CD4-positive, alpha-beta memory T cell (primary cell): Measurements from ENCODE around the gene UBE2J1. TPM values are rescaled to one million over a fixed set of nuclear protein-coding genes. Genes with fewer than 3 reads are reported as not detected.

Experiments used
- CTCF ChIA-PET: fragments of 350-600 bp; sonication (Branson Sonifier 250); formaldehyde crosslinking; loops from one replicate; lab custom pipeline; 2021; ENCODE audit warnings: inconsistent platforms; ENCODE audit not compliant: partially characterized antibody; lab: Charles Lee
- POLR2A ChIA-PET: fragments of 350-600 bp; sonication (Branson Sonifier 250); formaldehyde crosslinking; loops from one replicate; lab custom pipeline; 2021; ENCODE audit not compliant: partially characterized antibody; lab: Charles Lee
- DNase-seq, 5 donors: peaks; one replicate each; pipeline versions ENCODE4 v3.0.0 to v3.0.0-alpha.2; 2020 to 2022; ENCODE audit warnings: mixed read lengths in 1 of 5
- H3K27ac ChIP-seq: one replicate; pipeline ENCODE4 v1.7.0; 2013; ENCODE audit warnings: low read depth, low read length
- H3K27me3 ChIP-seq: 2 replicates; pipeline ENCODE4 v1.7.0; 2013; ENCODE audit warnings: mild to moderate bottlenecking, low read length, moderate library complexity; ENCODE audit not compliant: insufficient read depth
- H3K36me3 ChIP-seq: 2 replicates; pipeline ENCODE4 v1.7.0; 2013; ENCODE audit warnings: mild to moderate bottlenecking, low read length, moderate library complexity; ENCODE audit not compliant: insufficient read depth
- H3K4me1 ChIP-seq: 2 replicates; pipeline ENCODE4 v1.7.0; 2013; ENCODE audit warnings: mild to moderate bottlenecking, low read length, moderate library complexity; ENCODE audit not compliant: insufficient read depth
- H3K4me3 ChIP-seq, 2 donors: one replicate each; pipeline ENCODE4 v1.7.0; 2013; ENCODE audit warnings: low read length in 2 of 2, mild to moderate bottlenecking in 1 of 2
- H3K9me3 ChIP-seq, 2 donors: one replicate each; pipeline ENCODE4 v1.7.0; 2013; ENCODE audit warnings: low read length in 2 of 2, control low read depth in 1 of 2; ENCODE audit not compliant: control insufficient read depth in 1 of 2
- H3K27ac Mint-ChIP-seq, 7 donors: one replicate each; pipeline ENCODE4 v1.8.0; 2020 to 2021; ENCODE audit warnings: mixed read lengths in 7 of 7, mild to moderate bottlenecking in 6 of 7, inconsistent platforms in 3 of 7, moderate library complexity in 3 of 7
- H3K27me3 Mint-ChIP-seq, 2 donors: one replicate each; pipeline ENCODE4 v1.8.0; 2020 to 2021; ENCODE audit warnings: mixed read lengths in 2 of 2
- H3K36me3 Mint-ChIP-seq, 2 donors: one replicate each; pipeline ENCODE4 v1.8.0; 2020 to 2021; ENCODE audit warnings: mixed read lengths in 2 of 2, inconsistent platforms in 1 of 2, mild to moderate bottlenecking in 1 of 2
- H3K4me1 Mint-ChIP-seq, 4 donors: one replicate each; pipeline ENCODE4 v1.8.0; 2020 to 2021; ENCODE audit warnings: mixed read lengths in 4 of 4, mild to moderate bottlenecking in 1 of 4
- H3K4me3 Mint-ChIP-seq, 8 donors: one replicate each; pipeline ENCODE4 v1.8.0; 2020 to 2021; ENCODE audit warnings: mixed read lengths in 8 of 8, mild to moderate bottlenecking in 7 of 8, moderate library complexity in 6 of 8, inconsistent platforms in 3 of 8
- H3K9me3 Mint-ChIP-seq, 8 donors: one replicate each; pipeline ENCODE4 v1.8.0; 2020 to 2021; ENCODE audit warnings: mixed read lengths in 8 of 8, mild to moderate bottlenecking in 5 of 8, inconsistent platforms in 3 of 8, moderate library complexity in 1 of 8
- intact Hi-C: fragments of 100-400 bp; cut with micrococcal nuclease; formaldehyde crosslinking; loops from one replicate; pipeline ENCODE4 v1.15.1; 2023
- polyA plus RNA-seq, 2 donors: library from polyadenylated mRNA; unstranded; fragments of 300-500 nt; fragmentation: Illumina TruSeq; gene quantifications; one replicate each; pipeline ENCODE4 v1.2.3, GENCODE V29; 2021
- total RNA-seq, 2 experiments: library from RNA; stranded (reverse); gene quantifications; one replicate each; pipeline ENCODE4 v1.2.3, GENCODE V29; 2021

The UBE2J1 gene
- total and polyA plus RNA-seq, 4 experiments from 2014 or later, result 21.9 to 53.8 (median 28.3) TPM

GRCh38 chr6:89328976-89329375, 23.5 kb downstream of the UBE2J1 start:
- H3K4me1 ChIP-seq, result no peaks in the 10 kb centered on the region
- POLR2A ChIA-PET, result no interaction called here
- no peak overlapping the region for H3K4me3 Mint-ChIP-seq
- intact Hi-C loops, result no loop called here
- CTCF ChIA-PET, result no interaction called here
- no peaks in the 10 kb centered on the region for H3K27me3 ChIP-seq
- peaks cover 50 to 55% of the 10 kb centered on the region in 2 donors for H3K36me3 Mint-ChIP-seq
- no peak overlapping the region for H3K27ac ChIP-seq
- no peaks in the 10 kb centered on the region for H3K9me3 Mint-ChIP-seq
- H3K4me1 Mint-ChIP-seq, result peaks cover 0 to 4% (median 0%) of the 10 kb centered on the region in 4 donors
- H3K4me3 ChIP-seq, result no peak overlapping the region
- H3K9me3 ChIP-seq, result no peaks in the 10 kb centered on the region
- H3K36me3 ChIP-seq, result peaks cover 10% of the 10 kb centered on the region
- H3K27ac Mint-ChIP-seq, result no peak overlapping the region
- H3K27me3 Mint-ChIP-seq, result no peaks in the 10 kb centered on the region
- no peak for DNase-seq

- H3K4me1 Mint-ChIP-seq, result peaks cover 0 to 7% (median 3%) of the 10 kb centered on the region in 4 donors
- H3K27ac Mint-ChIP-seq, result no peak overlapping the region
- POLR2A ChIA-PET, result interaction anchor here (0.6 kb wide), 1 partner anchor 356 kb away, joined by 3 read pairs; no protein-coding TSS in a partner anchor
- intact Hi-C loops, result no loop called here
- H3K27me3 Mint-ChIP-seq, result no peaks in the 10 kb centered on the region
- Histone ChIP-seq H3K4me3 (no peak overlapping the region), H3K36me3 (peaks cover 4% of the 10 kb centered on the region), H3K4me1 (no peaks in the 10 kb centered on the region), H3K27ac (no peak overlapping the region), H3K9me3 (no peaks in the 10 kb centered on the region), H3K27me3 (no peaks in the 10 kb centered on the region)
- H3K9me3 Mint-ChIP-seq, result no peaks in the 10 kb centered on the region
- H3K36me3 Mint-ChIP-seq, result peaks cover 33 to 43% of the 10 kb centered on the region in 2 donors
- H3K4me3 Mint-ChIP-seq, result no peak overlapping the region
- CTCF ChIA-PET, result interaction anchor here (1.3 kb wide), 1 partner anchor 10 kb away, joined by 3 read pairs; no protein-coding TSS in a partner anchor
- DNase-seq, result no peak
These were observed 28.2 kb downstream of the UBE2J1 start for GRCh38 chr6:89324304-89324703.

- H3K27me3 Mint-ChIP-seq, result no peaks in the 10 kb centered on the region
- H3K36me3 Mint-ChIP-seq, result peaks cover 25 to 36% of the 10 kb centered on the region in 2 donors
- Histone ChIP-seq H3K9me3 (no peaks in the 10 kb centered on the region), H3K27me3 (no peaks in the 10 kb centered on the region), H3K4me1 (no peaks in the 10 kb centered on the region), H3K4me3 (no peak overlapping the region), H3K36me3 (no peaks in the 10 kb centered on the region), H3K27ac (no peak overlapping the region)
- peaks cover 0 to 7% (median 3%) of the 10 kb centered on the region in 4 donors for H3K4me1 Mint-ChIP-seq
- DNase-seq, result no peak
- ChIA-PET POLR2A (no interaction called here), CTCF (interaction anchor here (1.3 kb wide), 1 partner anchor 10 kb away, joined by 3 read pairs; no protein-coding TSS in a partner anchor)
- H3K4me3 Mint-ChIP-seq, result no peak overlapping the region
- peak overlapping the region in 1 of 7 donors; percentile 5 for H3K27ac Mint-ChIP-seq
- intact Hi-C loops, result no loop called here
- H3K9me3 Mint-ChIP-seq, result no peaks in the 10 kb centered on the region
These were observed 29.0 kb downstream of the UBE2J1 start for GRCh38 chr6:89323511-89323971.

- H3K27me3 Mint-ChIP-seq, result no peaks in the 10 kb centered on the region
- Histone ChIP-seq H3K36me3 (no peaks in the 10 kb centered on the region), H3K27ac (no peak overlapping the region), H3K4me1 (no peaks in the 10 kb centered on the region), H3K4me3 (no peak overlapping the region), H3K9me3 (no peaks in the 10 kb centered on the region), H3K27me3 (no peaks in the 10 kb centered on the region)
- DNase-seq, result no peak
- H3K4me1 Mint-ChIP-seq, result peaks cover 0 to 7% (median 3%) of the 10 kb centered on the region in 4 donors
- ChIA-PET CTCF (interaction anchor here (0.9 kb wide), 1 partner anchor 9 kb away, joined by 3 read pairs; no protein-coding TSS in a partner anchor), POLR2A (no interaction called here)
- peak overlapping the region in 1 of 7 donors; percentile 26 for H3K27ac Mint-ChIP-seq
- H3K9me3 Mint-ChIP-seq, result no peaks in the 10 kb centered on the region
- H3K4me3 Mint-ChIP-seq, result no peak overlapping the region
- intact Hi-C loops, result no loop called here
- peaks cover 13 to 28% of the 10 kb centered on the region in 2 donors for H3K36me3 Mint-ChIP-seq
These were observed 31.2 kb downstream of the UBE2J1 start for GRCh38 chr6:89321131-89321970.

GRCh38 chr6:89320012-89320559, 32.4 kb downstream of the UBE2J1 start:
- no peak overlapping the region for H3K4me3 Mint-ChIP-seq
- intact Hi-C loops, result no loop called here
- no peak overlapping the region for H3K27ac ChIP-seq
- peaks cover 0 to 6% (median 2%) of the 10 kb centered on the region in 4 donors for H3K4me1 Mint-ChIP-seq
- H3K4me1 ChIP-seq, result no peaks in the 10 kb centered on the region
- no peaks in the 10 kb centered on the region for H3K27me3 Mint-ChIP-seq
- H3K27ac Mint-ChIP-seq, result peak overlapping the region in 1 of 7 donors; percentile 52
- DNase-seq, result no peak
- H3K4me3 ChIP-seq, result no peak overlapping the region
- POLR2A ChIA-PET, result no interaction called here
- no peaks in the 10 kb centered on the region for H3K27me3 ChIP-seq
- H3K36me3 Mint-ChIP-seq, result peaks cover 8 to 33% of the 10 kb centered on the region in 2 donors
- H3K36me3 ChIP-seq, result no peaks in the 10 kb centered on the region
- H3K9me3 Mint-ChIP-seq, result no peaks in the 10 kb centered on the region
- no peaks in the 10 kb centered on the region for H3K9me3 ChIP-seq
- CTCF ChIA-PET, result no interaction called here

GRCh38 chr6:89317067-89317466, 35.5 kb downstream of the UBE2J1 start:
- ChIA-PET POLR2A (no interaction called here), CTCF (no interaction called here)
- Histone ChIP-seq H3K4me3 (no peak overlapping the region), H3K4me1 (no peaks in the 10 kb centered on the region), H3K27me3 (no peaks in the 10 kb centered on the region), H3K9me3 (no peaks in the 10 kb centered on the region), H3K27ac (no peak overlapping the region), H3K36me3 (no peaks in the 10 kb centered on the region)
- Mint-ChIP-seq H3K4me3 (no peak overlapping the region), H3K27ac (no peak overlapping the region), H3K27me3 (no peaks in the 10 kb centered on the region), H3K9me3 (no peaks in the 10 kb centered on the region), H3K36me3 (peaks cover 3 to 22% of the 10 kb centered on the region in 2 donors), H3K4me1 (peaks cover 4 to 6% (median 4%) of the 10 kb centered on the region in 4 donors)
- no peak for DNase-seq
- intact Hi-C loops, result no loop called here

GRCh38 chr6:89315249-89315885, 37.2 kb downstream of the UBE2J1 start, which contains the start of gene GABRR2:
Gene GABRR2, minus strand, starts transcription at chr6:89315299. Its CDS starts 134 bp downstream, at chr6:89315165.
- DNase-seq, result no peak
- Mint-ChIP-seq H3K36me3 (peaks cover 0 to 18% of the 10 kb centered on the region in 2 donors), H3K9me3 (no peaks in the 10 kb centered on the region), H3K4me1 (peaks cover 4 to 10% (median 5%) of the 10 kb centered on the region in 4 donors), H3K27ac (peak within 1 kb of the TSS in 2 of 7 donors; percentile 30 to 38), H3K4me3 (no peak within 1 kb of the TSS), H3K27me3 (no peaks in the 10 kb centered on the region)
- Histone ChIP-seq H3K27me3 (no peaks in the 10 kb centered on the region), H3K27ac (no peak within 1 kb of the TSS), H3K4me1 (no peaks in the 10 kb centered on the region), H3K4me3 (no peak within 1 kb of the TSS), H3K9me3 (no peaks in the 10 kb centered on the region), H3K36me3 (no peaks in the 10 kb centered on the region)
- ChIA-PET POLR2A (no interaction called here), CTCF (interaction anchor here (1.3 kb wide), 1 partner anchor 57 kb away, joined by 5 read pairs; no protein-coding TSS in a partner anchor)
- intact Hi-C loops, result no loop called here
